Hematopoietic multipotent progenitor cell treated with erythropoietin and hydrocortisone succinate and interleukin-3 and kit ligand, for 15 days (in vitro differentiated cells): ENCODE measurements around the gene TUBB3.
"Not testable (repeated sequence)": the region's sequence is repeated elsewhere in the genome, so short reads cannot be mapped to it uniquely, and the experiment has no call there.

ENCODE experiments used
- DNase-seq: peaks from one replicate; pipeline ENCODE4 v3.0.0-alpha.2; 2015; ENCODE audit warnings: low spot score

The TUBB3 gene

GRCh38 chr16:89902980-89903379, 20.2 kb upstream of the TUBB3 start:
- DNase-seq, result no peak

GRCh38 chr16:89903908-89904515, 19.1 kb upstream of the TUBB3 start:
- no peak for DNase-seq

GRCh38 chr16:89904606-89905510, 18.3 kb upstream of the TUBB3 start:
- DNase-seq, result no peak

GRCh38 chr16:89905511-89906139, 17.5 kb upstream of the TUBB3 start:
- no peak for DNase-seq

GRCh38 chr16:89906140-89907025, 16.8 kb upstream of the TUBB3 start:
- no peak for DNase-seq

GRCh38 chr16:89907055-89907814, 15.9 kb upstream of the TUBB3 start:
- no peak for DNase-seq

GRCh38 chr16:89908236-89908635, 14.9 kb upstream of the TUBB3 start:
- no peak for DNase-seq

- DNase-seq, result peak; percentile 61
Observed at GRCh38 chr16:89909777-89910716, 13.1 kb upstream of the TUBB3 start.

GRCh38 chr16:89910717-89911354, 12.3 kb upstream of the TUBB3 start:
- DNase-seq, result no peak

- DNase-seq, result no peak
Observed at GRCh38 chr16:89911375-89911774, 11.8 kb upstream of the TUBB3 start.

- no peak for DNase-seq
Observed at GRCh38 chr16:89912143-89912542, 11.0 kb upstream of the TUBB3 start.

- no peak for DNase-seq
Observed at GRCh38 chr16:89912627-89913026, 10.5 kb upstream of the TUBB3 start.

- DNase-seq, result no peak
Observed at GRCh38 chr16:89913408-89914387, 9.4 kb upstream of the TUBB3 start.

GRCh38 chr16:89914642-89915285, 8.4 kb upstream of the TUBB3 start:
- not testable (repeated sequence) for DNase-seq

GRCh38 chr16:89915303-89916232, 7.6 kb upstream of the TUBB3 start:
- no peak for DNase-seq

- peak; percentile 14 for DNase-seq
Observed at GRCh38 chr16:89917773-89918452, 5.2 kb upstream of the TUBB3 start.
